ENCODE measurements around the gene CENPM. TPM values are rescaled to one million over a fixed set of nuclear protein-coding genes. Genes with fewer than 3 reads are reported as not detected.

Gene CENPM
- total RNA-seq, 1 donor from 2014 or later = 10.6 TPM

GRCh38 chr22:41931701-41932269, 15.2 kb downstream of the CENPM start:
- no peak for ATAC-seq

- no peak for ATAC-seq
These were observed 17.5 kb downstream of the CENPM start for GRCh38 chr22:41929418-41929810.

DNA sequence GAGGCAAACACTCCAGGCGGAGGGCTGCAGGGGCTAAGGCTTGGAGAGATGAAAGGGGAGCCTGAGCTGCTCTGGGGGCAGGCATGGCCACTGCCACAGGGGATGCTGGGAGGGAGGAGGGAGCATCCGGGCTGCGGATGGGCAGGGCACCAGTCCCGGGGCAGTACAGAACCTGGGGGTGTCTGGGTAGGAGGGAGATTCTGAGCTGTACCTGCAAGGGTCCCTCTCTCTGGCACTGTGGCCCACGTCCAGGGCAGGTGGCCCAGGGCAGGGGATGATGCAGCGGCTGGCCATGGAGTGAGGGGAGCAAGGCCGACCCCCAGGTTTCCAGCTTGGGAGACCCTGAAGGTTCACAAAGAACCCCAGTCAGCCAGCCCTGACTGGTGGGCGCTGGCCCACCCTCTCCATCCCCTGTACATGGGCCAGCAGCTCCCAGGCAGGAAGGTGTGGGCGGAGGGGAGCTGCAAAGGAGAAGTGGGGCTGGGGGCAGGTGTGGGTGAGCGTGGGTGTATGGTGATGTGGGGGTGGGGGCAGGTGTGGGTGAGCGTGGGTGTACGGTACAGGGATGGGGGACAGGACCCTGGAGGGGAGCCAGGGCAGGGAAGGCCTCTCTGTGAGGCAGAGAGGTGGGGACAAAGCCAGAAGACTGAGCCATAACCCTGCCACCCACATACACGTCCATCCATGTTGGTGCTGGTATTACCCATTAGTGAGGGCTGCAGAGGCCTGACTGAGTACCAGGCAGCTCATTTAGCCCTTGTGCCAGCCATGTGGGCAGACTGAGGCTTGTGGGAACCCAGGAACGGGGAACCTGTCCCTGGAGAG, 18.1 kb downstream of the CENPM start:
- ATAC-seq = no peak

GRCh38 chr22:41927813-41928212, 19.1 kb downstream of the CENPM start:
- no peak for ATAC-seq

- ATAC-seq = peak; percentile 67
These were observed 21.0 kb downstream of the CENPM start for GRCh38 chr22:41925783-41926460.

DNA sequence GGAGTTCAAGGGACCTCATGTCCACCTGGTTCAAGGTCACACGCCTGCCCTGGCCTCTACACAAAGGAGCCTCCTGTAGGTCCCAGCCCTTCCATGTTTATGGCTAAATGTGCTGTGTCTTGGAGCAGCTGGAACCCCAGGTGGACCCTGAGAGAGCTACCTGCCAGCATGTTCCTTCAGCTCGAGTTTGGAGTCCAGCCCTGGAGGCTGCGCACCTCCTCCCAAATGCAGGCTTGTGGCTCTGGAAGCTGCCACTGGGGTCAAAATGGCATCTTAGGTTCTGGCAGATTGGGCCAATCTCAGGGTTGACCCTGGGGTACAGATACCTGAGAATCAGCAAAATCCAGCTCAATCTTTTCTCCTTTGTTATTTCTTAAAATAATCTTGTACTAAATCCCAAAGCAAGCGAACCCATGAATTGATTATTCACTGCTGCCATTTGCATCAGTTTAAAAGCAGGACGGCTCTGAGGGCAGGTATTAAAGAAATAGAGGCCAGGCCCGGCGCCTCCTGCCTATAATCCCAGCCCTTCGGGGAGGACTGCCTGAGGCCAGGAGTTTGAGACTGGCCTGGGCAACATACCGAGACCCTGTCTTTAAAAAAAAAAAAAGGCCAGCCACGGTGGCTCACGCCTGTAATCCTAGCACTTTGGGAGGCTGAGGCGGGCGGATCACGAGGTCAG, 23.2 kb downstream of the CENPM start:
- ATAC-seq = no peak

- no peak for ATAC-seq
These were observed 23.9 kb downstream of the CENPM start for GRCh38 chr22:41922940-41923594.

- ATAC-seq = no peak
These were observed 24.6 kb downstream of the CENPM start for GRCh38 chr22:41922328-41922727.

GRCh38 chr22:41920271-41920976, 26.5 kb downstream of the CENPM start:
- peak; percentile 12 for ATAC-seq

DNA sequence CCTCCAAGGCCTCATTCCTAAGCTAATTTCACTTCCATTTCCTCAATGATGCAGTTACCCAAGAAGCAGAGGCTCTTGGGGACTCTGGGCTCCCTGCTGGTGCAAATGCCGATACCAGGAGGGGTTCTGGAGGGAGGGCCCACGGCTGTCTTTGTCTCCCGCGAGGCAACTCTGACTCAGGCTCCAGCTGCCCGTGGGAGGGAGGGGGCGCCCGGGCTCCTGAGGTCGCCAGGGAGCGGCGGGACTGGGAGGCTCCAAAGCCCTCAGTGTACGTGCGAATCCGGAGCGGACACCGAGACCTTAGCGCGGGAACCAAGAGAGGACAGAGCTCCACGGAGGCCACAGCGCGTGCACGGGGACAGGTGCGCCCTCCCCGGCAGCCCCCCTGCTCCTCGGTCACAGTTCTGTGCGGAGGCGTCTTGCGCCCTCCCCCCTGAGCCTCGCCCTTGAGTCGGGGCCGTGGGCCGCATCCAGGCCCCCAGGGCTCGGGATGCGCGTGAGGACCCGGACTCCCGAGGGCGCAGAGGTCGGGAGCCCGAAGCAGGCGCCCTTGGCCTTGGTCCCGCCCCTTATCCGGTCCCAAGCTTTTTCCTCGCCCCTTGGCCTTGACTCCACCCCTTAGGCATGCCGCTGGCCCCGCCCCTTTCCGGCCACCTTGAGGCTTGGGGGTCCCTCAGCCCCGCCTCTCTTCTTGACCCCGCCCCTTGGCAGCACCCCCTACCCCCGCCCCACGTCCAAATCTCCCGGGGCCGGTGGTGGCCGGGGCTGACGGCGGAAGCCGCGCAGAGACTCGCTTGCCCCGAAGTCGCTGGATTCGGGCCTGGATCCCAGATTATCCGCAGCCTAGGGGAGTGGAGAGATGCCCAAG, 27.4 kb downstream of the CENPM start:
- peak; percentile 55 for ATAC-seq

DNA sequence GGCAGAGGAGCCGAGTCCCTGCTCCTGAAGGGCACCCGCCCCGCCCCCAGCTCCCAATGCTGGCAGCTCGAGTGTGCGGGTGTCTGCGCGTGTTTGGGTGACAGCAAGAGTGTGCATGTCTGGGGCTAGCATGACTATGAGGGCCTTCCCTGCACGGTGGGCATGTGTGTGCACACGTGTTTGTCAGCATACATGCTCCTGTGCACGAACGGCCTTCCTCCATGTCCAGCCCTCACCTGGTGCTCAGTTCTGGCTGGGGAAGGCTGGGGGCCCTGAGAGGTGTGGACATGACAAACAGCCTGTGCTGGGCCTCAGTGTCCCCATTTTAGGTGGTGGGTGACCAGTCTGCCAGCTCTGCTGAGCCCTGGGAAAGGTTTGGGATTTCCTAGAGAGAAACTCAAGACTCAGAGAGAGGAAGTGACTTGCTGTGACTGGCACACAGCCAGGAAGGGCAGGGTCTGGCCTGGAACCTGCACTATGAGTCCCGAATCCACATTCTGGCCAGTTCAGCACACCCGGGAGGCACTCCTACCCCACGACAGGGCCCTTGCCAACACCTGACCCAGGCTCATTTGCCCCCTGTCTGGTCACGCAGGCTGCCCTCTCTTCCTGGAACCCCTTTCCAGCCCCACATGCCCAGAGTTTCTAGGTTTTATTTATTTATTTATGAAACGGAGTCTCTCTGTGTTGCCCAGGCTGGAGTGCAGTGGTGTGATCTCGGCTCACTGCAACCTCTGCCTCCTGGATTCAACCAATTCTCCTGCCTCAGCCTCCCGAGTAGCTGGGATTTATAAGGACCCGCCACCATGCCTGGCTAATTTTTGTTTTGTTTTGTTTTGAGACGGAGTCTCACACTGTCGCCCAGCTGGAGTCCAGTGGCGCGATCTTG, 28.8 kb downstream of the CENPM start:
- ATAC-seq = peak; percentile 2

DNA sequence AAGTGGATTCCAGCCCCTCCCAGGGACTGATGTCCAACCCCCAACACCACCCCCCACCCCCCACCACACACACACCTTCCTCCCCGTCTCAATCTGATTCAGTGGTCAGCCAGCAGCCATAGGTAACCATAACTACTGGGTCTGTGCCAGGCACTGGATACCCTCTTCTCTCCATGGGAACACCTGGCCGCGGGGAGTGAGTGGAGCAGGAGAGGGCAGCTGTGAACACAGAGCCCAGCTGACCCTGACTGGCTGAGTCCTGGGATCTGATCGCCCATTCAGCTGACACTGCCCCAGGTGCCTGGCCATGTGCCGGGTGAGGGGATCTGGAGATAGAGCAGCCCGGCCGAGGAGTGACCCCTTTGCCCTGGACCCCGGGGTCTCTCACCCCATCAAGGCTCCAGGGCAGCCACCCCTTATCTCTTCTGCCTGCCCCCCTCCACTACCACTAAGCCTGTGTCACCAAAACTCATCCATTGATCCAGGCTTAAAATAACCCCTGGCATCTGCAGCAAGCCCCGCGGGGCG, 29.5 kb downstream of the CENPM start:
- no peak for ATAC-seq

- no peak for ATAC-seq
These were observed 30.1 kb downstream of the CENPM start for GRCh38 chr22:41916745-41917358.

- ATAC-seq = no peak
These were observed 31.0 kb downstream of the CENPM start for GRCh38 chr22:41915786-41916493.

- peak; percentile 41 for ATAC-seq
These were observed 31.7 kb downstream of the CENPM start, which contains the start of gene SHISA8 for GRCh38 chr22:41915035-41915785. SHISA8 (minus strand) TSS chr22:41915074; CDS start chr22:41914667, 407 bp downstream.

GRCh38 chr22:41914611-41915034, 32.3 kb downstream of the CENPM start:
- ATAC-seq = no peak

DNA sequence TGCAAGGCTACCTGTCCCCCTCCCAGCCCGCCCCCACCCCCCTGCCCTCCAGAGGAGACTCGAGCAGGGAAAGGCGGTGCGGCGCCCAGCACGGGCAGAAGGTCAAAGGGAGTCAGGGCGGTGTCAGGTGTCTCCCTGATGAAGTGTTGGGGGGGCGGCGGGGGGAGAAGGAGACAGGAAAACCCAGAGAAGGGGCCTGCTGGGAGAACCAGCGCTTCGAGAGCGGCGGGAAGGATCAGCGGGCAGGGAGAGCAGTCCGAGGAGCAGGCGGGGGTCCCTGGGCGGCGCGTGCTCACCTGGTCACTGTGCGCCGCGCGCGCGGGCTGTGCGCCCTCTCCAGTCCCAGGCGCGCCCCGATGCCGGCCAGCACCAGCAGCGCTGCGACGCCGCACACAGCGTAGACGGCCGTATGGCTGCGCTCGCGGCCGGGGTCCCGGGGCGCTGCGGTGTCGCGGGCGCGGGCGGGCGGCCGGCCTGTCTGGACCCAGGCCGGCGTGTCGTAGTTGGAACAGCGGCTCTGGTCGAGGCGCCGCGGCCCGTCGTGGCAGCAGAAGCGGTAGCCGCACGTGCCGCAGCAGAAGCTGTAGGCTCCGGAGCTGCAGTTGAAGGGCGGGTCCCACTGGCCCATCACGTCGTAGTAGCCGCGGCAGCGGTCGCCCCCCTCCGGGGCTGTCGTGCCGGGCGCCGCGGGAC, 33.0 kb downstream of the CENPM start:
- no peak for ATAC-seq

Data from esophagus mucosa (tissue), 1 donor.